A375 (cell line): Measurements from ENCODE around the gene XPO5. TPM values are rescaled to one million over a fixed set of nuclear protein-coding genes. Genes with fewer than 3 reads are reported as not detected.

ENCODE experiments used
- small RNA-seq: library from RNA; depleted of rRNA; stranded (forward); fragments of <200 nt; gene quantifications from one replicate; pipeline ENCODE3, GENCODE V24; 2014
- total RNA-seq: library from RNA; depleted of rRNA; stranded (reverse); fragments of >200 nt; shearing (Covaris generic); gene quantifications from 2 replicates; pipeline ENCODE4 v1.2.3, GENCODE V29; 2014; rRNA removed

Gene XPO5
- 44.9 and 45.9 TPM in 2 replicates for total RNA-seq

GRCh38 chr6:43575772-43576551, at the start of gene XPO5, which contains the start of gene POLH:
Gene XPO5 (minus strand): TSS chr6:43576038. CDS start chr6:43575864, 174 bp downstream.
Gene POLH (plus strand): TSS chr6:43576185. CDS start chr6:43582320, 6,135 bp downstream.

DNA sequence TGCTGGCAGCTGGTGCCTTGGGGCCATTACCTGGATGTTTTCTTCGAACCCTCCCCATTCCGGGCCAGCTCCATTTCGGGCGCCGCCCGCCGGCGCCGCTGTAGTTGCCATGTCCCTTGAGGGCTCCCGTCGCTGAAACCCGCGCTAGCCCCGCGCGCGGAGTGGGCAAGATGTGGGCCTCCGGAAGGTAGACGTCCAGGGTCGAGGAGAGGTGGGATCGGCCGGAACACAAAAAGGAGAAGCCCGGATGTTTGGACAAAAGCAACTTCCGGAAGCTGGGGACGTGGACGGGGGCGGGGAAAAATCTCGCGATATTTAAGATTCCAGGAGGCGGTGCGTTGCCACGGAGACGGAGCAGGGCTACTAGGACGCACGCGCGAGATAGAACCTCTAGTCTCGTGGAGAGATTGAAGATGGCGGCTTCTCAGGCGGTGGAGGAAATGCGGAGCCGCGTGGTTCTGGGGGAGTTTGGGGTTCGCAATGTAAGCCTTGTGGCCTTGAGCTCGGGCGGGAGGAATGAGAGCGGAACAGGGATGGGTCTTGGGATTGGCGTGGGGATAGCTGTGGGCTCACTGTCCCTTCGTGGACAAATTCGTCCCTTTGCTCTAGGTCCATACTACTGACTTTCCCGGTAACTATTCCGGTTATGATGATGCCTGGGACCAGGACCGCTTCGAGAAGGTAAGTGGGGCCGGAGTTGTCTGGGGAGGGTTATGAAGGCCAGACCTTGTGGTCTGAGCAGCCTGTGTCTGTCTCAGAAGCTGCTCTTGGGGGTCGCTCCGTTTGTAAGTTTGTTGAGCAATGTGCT, 58.9 kb downstream of the XPO5 start, which contains the start of the genes POLR1C and YIPF3:
TSS of gene POLR1C (plus strand) at position 393 of the 808 bp plus-strand sequence. CDS start at position 414, 21 bp downstream.
TSS of gene YIPF3 (minus strand) at position 230 of the 808 bp plus-strand sequence. CDS start at position 111, 119 bp downstream.

GRCh38 chr6:43509984-43510826, 65.6 kb downstream of the XPO5 start, which contains the start of gene LRRC73:
Gene LRRC73 (minus strand): TSS chr6:43510346. CDS start chr6:43509785, 561 bp downstream.

GRCh38 chr6:43477235-43478007, 98.4 kb downstream of the XPO5 start, which contains the start of gene TJAP1:
Gene TJAP1 (plus strand): TSS chr6:43477570. CDS start chr6:43499002, 21,432 bp downstream.

Small RNA genes lying within 50 kb of the gene (small RNA-seq; reads per million reads assigned to genes)
- gene RF00426 (not detected), gene RNU6-1113P (not detected)

Other genes with a start within 250 kb of the XPO5 start
- gene ZNF318, start 206.4 kb downstream of the XPO5 start, total RNA-seq = 5.1 and 5.7 TPM in 2 replicates
- gene ABCC10, start 148.5 kb downstream of the XPO5 start, total RNA-seq = 7.8 and 17.8 TPM in 2 replicates
- 4.9 and 7.1 TPM in 2 replicates for gene DLK2, start 120.5 kb downstream of the XPO5 start, total RNA-seq
- gene TJAP1, start 98.5 kb downstream of the XPO5 start, total RNA-seq = 28.4 and 32.4 TPM in 2 replicates
- 0.93 and 1.9 TPM in 2 replicates for gene LRRC73, start 65.7 kb downstream of the XPO5 start, total RNA-seq
- 79.7 and 83.5 TPM in 2 replicates for gene YIPF3, start 59.1 kb downstream of the XPO5 start, total RNA-seq
- gene POLR1C, start 58.9 kb downstream of the XPO5 start, total RNA-seq = 40.7 and 52.3 TPM in 2 replicates
- gene POLH, start 147 bp upstream of the XPO5 start, total RNA-seq = 7.1 and 8.1 TPM in 2 replicates
- 120 and 134 TPM in 2 replicates for gene GTPBP2, start 53.2 kb upstream of the XPO5 start, total RNA-seq
- gene MAD2L1BP, start 59.8 kb upstream of the XPO5 start, total RNA-seq = 19.8 and 21.8 TPM in 2 replicates
- not detected in 2 replicates for gene RSPH9, start 69.0 kb upstream of the XPO5 start, total RNA-seq
- 69.4 and 79.6 TPM in 2 replicates for gene MRPS18A, start 111.8 kb upstream of the XPO5 start, total RNA-seq
- gene VEGFA, start 194.2 kb upstream of the XPO5 start, total RNA-seq = 130 and 161 TPM in 2 replicates